ENCODE measurements around the gene CISH.
A peak's percentile ranks its signal among the peaks of the same experiment; 100 is the strongest.

Gene CISH

GRCh38 chr3:50635066-50635465, 23.5 kb upstream of the CISH start:
- no peak for DNase-seq

- no peak for DNase-seq
Measured at GRCh38 chr3:50633230-50633790, 21.7 kb upstream of the CISH start.

GRCh38 chr3:50632450-50632849, 20.9 kb upstream of the CISH start:
- DNase-seq, result no peak

GRCh38 chr3:50630877-50631276, 19.3 kb upstream of the CISH start:
- no peak for DNase-seq

- DNase-seq, result no peak
Measured at GRCh38 chr3:50630394-50630793, 18.8 kb upstream of the CISH start.

GRCh38 chr3:50628601-50629000, 17.0 kb upstream of the CISH start:
- DNase-seq, result no peak

GRCh38 chr3:50627407-50628051, 16.0 kb upstream of the CISH start:
- no peak for DNase-seq

GRCh38 chr3:50626401-50626800, 14.8 kb upstream of the CISH start:
- DNase-seq, result no peak

- DNase-seq, result no peak
Measured at GRCh38 chr3:50625231-50626182, 13.9 kb upstream of the CISH start.

- DNase-seq, result no peak
Measured at GRCh38 chr3:50624634-50625033, 13.1 kb upstream of the CISH start.

GRCh38 chr3:50623840-50624474, 12.4 kb upstream of the CISH start:
- peak; percentile 46 for DNase-seq

- DNase-seq, result no peak
Measured at GRCh38 chr3:50622881-50623280, 11.3 kb upstream of the CISH start.

GRCh38 chr3:50620820-50621219, 9.2 kb upstream of the CISH start:
- no peak for DNase-seq

GRCh38 chr3:50620420-50620819, 8.8 kb upstream of the CISH start:
- DNase-seq, result no peak

- no peak for DNase-seq
Measured at GRCh38 chr3:50617911-50618481, 6.4 kb upstream of the CISH start.

- peak; percentile 54 for DNase-seq
Measured at GRCh38 chr3:50617096-50617791, 5.7 kb upstream of the CISH start, which contains the start of gene MAPKAPK3. Gene MAPKAPK3 (plus strand): TSS chr3:50617151. CDS start chr3:50617566, 415 bp downstream.

- DNase-seq, result peak; percentile 94
Measured at GRCh38 chr3:50616770-50617095, 5.2 kb upstream of the CISH start.

GRCh38 chr3:50616003-50616769, 4.6 kb upstream of the CISH start:
- peak; percentile 82 for DNase-seq

- DNase-seq, result no peak
Measured at GRCh38 chr3:50615190-50615589, 3.6 kb upstream of the CISH start.

- DNase-seq, result no peak
Measured at GRCh38 chr3:50612970-50613846, 1.6 kb upstream of the CISH start.
